Measurements from ENCODE around the gene RPS19.

GRCh38 chr19:41871573-41872383, 11.7 kb downstream of the RPS19 start:
- TF ChIP-seq CTCF (IDR thresholded peaks at IDR 0.05) = no peak
- TF ChIP-seq EP300 (IDR thresholded peaks at IDR 0.05) = no peak
- TF ChIP-seq POLR2A (IDR thresholded peaks at IDR 0.05) = no peak
- no peak for TF ChIP-seq POLR2AphosphoS5 (IDR thresholded peaks at IDR 0.05)

Measured in suprapubic skin (tissue), 4 donors.